ENCODE measurements around the gene PAX5.

GRCh38 chr9:36937346-36937745 is 96.7 kb downstream of the PAX5 start:
- no peak for TF ChIP-seq CTCF (IDR thresholded peaks at IDR 0.05)
- TF ChIP-seq MEF2A (IDR thresholded peaks at IDR 0.05; ENCODE audit: borderline replicate concordance, low read depth): no peak
- TF ChIP-seq EP300 (IDR thresholded peaks at IDR 0.05; ENCODE audit: borderline replicate concordance in 1 of 2, low read depth in 1 of 2, low read length in 1 of 2): no peak
- TF ChIP-seq MAX (IDR thresholded peaks at IDR 0.05; ENCODE audit: low read depth): no peak
- TF ChIP-seq PBX3 (IDR thresholded peaks at IDR 0.05): no peak
